Activated naive CD4-positive, alpha-beta T cell treated with anti-CD3 and anti-CD28 coated beads, Interleukin-2, amount 50 U/mL, for 24 hours (primary cell): Measurements from ENCODE around the gene SMNDC1.
"Not testable (repeated sequence)": the region's sequence is repeated elsewhere in the genome, so short reads cannot be mapped to it uniquely, and the experiment has no call there.

Experiments
- H3K27ac Mint-ChIP-seq: one replicate; pipeline ENCODE4 v1.8.0; 2021; ENCODE audit warnings: mild to moderate bottlenecking, mixed read lengths
- H3K27me3 Mint-ChIP-seq: one replicate; pipeline ENCODE4 v1.8.0; 2021; ENCODE audit warnings: mixed read lengths
- H3K36me3 Mint-ChIP-seq: one replicate; pipeline ENCODE4 v1.8.0; 2021; ENCODE audit warnings: mixed read lengths
- H3K4me1 Mint-ChIP-seq: one replicate; pipeline ENCODE4 v1.8.0; 2021; ENCODE audit warnings: mixed read lengths
- H3K4me3 Mint-ChIP-seq: one replicate; pipeline ENCODE4 v1.8.0; 2021; ENCODE audit warnings: mild to moderate bottlenecking, mixed read lengths
- H3K9me3 Mint-ChIP-seq: one replicate; pipeline ENCODE4 v1.8.0; 2021; ENCODE audit warnings: mixed read lengths

The SMNDC1 gene

GRCh38 chr10:110277591-110277990 lies 27.1 kb downstream of the SMNDC1 start:
- no peaks in the 10 kb centered on the region for H3K9me3 Mint-ChIP-seq
- H3K4me1 Mint-ChIP-seq: peaks cover 51% of the 10 kb centered on the region
- H3K27me3 Mint-ChIP-seq: no peaks in the 10 kb centered on the region
- H3K27ac Mint-ChIP-seq: peak overlapping the region; percentile 11
- peaks cover 6% of the 10 kb centered on the region for H3K36me3 Mint-ChIP-seq
- H3K4me3 Mint-ChIP-seq: no peak overlapping the region

- H3K4me3 Mint-ChIP-seq: no peak overlapping the region
- H3K9me3 Mint-ChIP-seq: no peaks in the 10 kb centered on the region
- peaks cover 52% of the 10 kb centered on the region for H3K4me1 Mint-ChIP-seq
- H3K27ac Mint-ChIP-seq: no peak overlapping the region
- peaks cover 6% of the 10 kb centered on the region for H3K36me3 Mint-ChIP-seq
- no peaks in the 10 kb centered on the region for H3K27me3 Mint-ChIP-seq
These were observed 28.1 kb downstream of the SMNDC1 start for GRCh38 chr10:110276603-110277002.

- no peak overlapping the region for H3K4me3 Mint-ChIP-seq
- peaks cover 55% of the 10 kb centered on the region for H3K4me1 Mint-ChIP-seq
- no peaks in the 10 kb centered on the region for H3K9me3 Mint-ChIP-seq
- no peaks in the 10 kb centered on the region for H3K27me3 Mint-ChIP-seq
- H3K27ac Mint-ChIP-seq: no peak overlapping the region
- peaks cover 6% of the 10 kb centered on the region for H3K36me3 Mint-ChIP-seq
These were observed 29.5 kb downstream of the SMNDC1 start for GRCh38 chr10:110275128-110275729.

DNA sequence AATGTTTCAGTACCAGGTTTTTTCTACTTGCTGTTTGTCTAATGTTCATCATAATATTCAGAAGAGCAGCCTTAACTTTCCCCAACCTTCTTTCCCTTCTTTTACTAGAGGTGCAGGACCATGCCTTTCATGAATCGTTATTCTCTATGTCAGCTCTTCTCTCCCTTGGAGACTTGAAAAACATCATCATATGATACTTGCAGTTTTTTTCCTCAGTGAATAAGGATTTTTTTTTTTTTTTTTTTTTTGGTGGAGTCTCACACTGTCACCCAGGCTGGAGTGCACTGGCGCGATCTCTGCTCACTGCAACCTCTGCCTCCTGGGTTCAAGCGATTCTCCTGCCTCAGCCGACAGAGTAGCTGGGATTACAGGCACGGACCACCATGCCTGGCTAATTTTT lies 30.1 kb downstream of the SMNDC1 start:
- Mint-ChIP-seq H3K27ac (peak overlapping the region; percentile 66), H3K27me3 (no peaks in the 10 kb centered on the region), H3K4me3 (no peak overlapping the region), H3K36me3 (peaks cover 6% of the 10 kb centered on the region), H3K9me3 (no peaks in the 10 kb centered on the region), H3K4me1 (peaks cover 60% of the 10 kb centered on the region)

GRCh38 chr10:110274072-110274627 lies 30.6 kb downstream of the SMNDC1 start:
- Mint-ChIP-seq H3K27me3 (no peaks in the 10 kb centered on the region), H3K27ac (peak overlapping the region; percentile 79), H3K9me3 (no peaks in the 10 kb centered on the region)

GRCh38 chr10:110273474-110273873 lies 31.2 kb downstream of the SMNDC1 start:
- Mint-ChIP-seq H3K27ac (peak overlapping the region; percentile 90), H3K4me1 (peaks cover 62% of the 10 kb centered on the region), H3K27me3 (no peaks in the 10 kb centered on the region), H3K9me3 (no peaks in the 10 kb centered on the region), H3K36me3 (peaks cover 6% of the 10 kb centered on the region), H3K4me3 (peak overlapping the region; percentile 57)

More at GRCh38 chr10:110274072-110274627, 30.6 kb downstream of the SMNDC1 start:
- Mint-ChIP-seq H3K36me3 (peaks cover 6% of the 10 kb centered on the region), H3K4me1 (peaks cover 62% of the 10 kb centered on the region), H3K4me3 (peak overlapping the region; percentile 57)

DNA sequence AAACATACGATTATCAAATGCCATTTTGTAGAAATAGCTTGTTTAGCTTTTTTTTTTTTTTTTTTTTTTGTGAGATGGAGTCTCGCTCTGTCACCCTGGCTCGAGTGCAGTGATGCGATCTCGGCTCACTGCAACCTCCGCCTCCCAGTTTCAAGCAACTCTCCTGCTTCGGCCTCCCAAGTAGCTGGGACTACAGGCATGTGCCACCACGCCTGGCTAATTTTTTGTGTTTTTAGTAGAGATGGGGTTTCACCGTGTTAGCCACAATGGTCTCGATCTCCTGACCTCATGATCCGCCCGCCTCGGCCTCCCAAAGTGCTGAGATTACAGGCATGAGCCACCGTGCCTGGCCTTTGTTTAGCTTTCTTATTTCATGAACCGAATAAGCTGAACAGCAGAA lies 31.7 kb downstream of the SMNDC1 start:
- H3K4me3 Mint-ChIP-seq, H3K36me3 Mint-ChIP-seq, H3K9me3 Mint-ChIP-seq, H3K27me3 Mint-ChIP-seq: not testable (repeated sequence)
- Mint-ChIP-seq H3K27ac (peak overlapping the region; percentile 90), H3K4me1 (peaks cover 64% of the 10 kb centered on the region)

DNA sequence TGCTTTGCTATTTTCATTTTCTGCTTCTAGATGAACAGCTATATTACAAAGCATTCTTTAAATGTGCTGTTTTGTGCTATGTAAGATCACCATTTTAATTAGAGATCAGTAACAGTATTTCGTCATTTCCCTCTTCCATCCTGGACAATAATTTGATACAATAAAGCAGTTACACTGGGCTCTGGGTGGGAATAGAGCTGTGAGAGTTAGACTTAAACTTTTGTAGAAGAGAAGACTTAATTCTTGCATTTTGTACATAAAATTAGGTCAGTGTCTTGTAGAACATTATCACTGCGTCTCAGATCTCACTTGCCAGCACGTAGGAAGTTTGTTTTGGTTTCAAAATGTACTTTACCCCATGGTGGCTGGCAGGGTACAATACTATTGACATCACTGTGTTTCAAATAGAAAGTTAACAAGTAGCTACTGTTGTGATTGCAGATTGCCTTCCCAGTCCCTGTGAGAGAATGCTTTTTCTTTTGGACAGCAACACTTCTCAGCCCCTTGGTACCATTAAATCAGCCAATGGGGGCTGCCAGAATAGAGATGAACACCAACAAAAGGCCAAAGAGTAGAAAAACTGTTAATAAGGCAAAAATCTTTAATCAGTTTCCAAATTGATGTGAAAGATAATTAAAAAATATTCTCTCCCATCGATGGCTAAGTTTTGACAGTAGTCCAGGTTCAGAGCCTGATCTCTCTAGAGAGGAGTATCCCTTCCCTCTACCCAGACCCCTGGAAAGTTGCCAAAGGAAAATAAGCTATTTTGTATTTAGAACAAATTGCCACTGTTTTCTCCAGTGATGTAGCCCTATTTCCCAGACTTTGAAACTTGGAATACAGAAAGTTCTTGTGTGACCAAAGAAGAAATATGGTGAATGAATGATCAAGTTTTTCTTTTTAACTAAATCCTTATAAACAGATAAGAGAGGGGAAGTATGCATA lies 35.1 kb downstream of the SMNDC1 start:
- H3K27me3 Mint-ChIP-seq: no peaks in the 10 kb centered on the region
- peak overlapping the region; percentile 79 for H3K4me3 Mint-ChIP-seq
- peaks cover 2% of the 10 kb centered on the region for H3K36me3 Mint-ChIP-seq
- peaks cover 66% of the 10 kb centered on the region for H3K4me1 Mint-ChIP-seq
- peak overlapping the region; percentile 90 for H3K27ac Mint-ChIP-seq
- no peaks in the 10 kb centered on the region for H3K9me3 Mint-ChIP-seq

DNA sequence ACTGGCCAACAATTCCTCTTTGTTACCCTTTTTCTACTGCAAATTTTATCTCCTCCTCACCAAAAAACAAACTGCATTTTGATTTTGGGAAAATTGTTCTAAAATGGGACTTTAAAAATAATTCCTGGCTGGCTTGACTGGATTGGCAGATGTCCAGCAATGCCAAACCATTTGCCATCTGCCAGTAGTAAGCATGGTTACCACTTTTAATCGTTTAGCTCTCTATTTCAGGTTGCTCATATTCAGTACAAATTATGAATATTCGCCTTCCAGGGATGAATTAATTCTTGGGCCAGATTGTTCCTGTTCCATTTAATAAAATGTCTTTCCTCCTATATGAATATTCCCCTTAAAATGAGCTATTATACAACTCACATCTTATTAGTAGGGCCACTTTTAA lies 35.7 kb downstream of the SMNDC1 start:
- peaks cover 60% of the 10 kb centered on the region for H3K4me1 Mint-ChIP-seq
- peak overlapping the region; percentile 79 for H3K4me3 Mint-ChIP-seq
- H3K27ac Mint-ChIP-seq: peak overlapping the region; percentile 90

DNA sequence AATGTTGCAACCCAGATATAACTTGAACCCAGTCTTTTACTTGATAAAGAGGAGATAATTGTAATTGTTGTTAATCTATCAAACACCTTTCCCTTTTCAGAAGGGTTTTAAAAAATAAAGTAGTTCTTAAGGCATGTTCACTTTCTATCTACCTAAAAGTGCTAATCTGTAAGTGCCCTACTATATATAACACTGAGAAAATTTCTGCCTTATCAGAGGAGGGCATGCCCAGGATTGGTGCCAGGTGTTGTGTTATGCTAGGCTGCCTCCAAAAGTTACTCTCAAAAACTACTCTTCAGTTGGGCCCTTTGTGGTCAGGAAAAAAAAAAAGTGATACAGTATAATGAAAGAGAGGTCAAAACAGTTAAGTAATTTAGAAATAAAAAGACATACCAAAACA lies 36.3 kb downstream of the SMNDC1 start:
- no peaks in the 10 kb centered on the region for H3K27me3 Mint-ChIP-seq
- H3K4me1 Mint-ChIP-seq: peaks cover 59% of the 10 kb centered on the region
- peaks cover 2% of the 10 kb centered on the region for H3K36me3 Mint-ChIP-seq
- no peak overlapping the region for H3K4me3 Mint-ChIP-seq
- H3K27ac Mint-ChIP-seq: peak overlapping the region; percentile 31
- no peaks in the 10 kb centered on the region for H3K9me3 Mint-ChIP-seq

More for the DNA sequence above, 35.7 kb downstream of the SMNDC1 start:
- no peaks in the 10 kb centered on the region for H3K27me3 Mint-ChIP-seq
- peaks cover 2% of the 10 kb centered on the region for H3K36me3 Mint-ChIP-seq
- H3K9me3 Mint-ChIP-seq: no peaks in the 10 kb centered on the region

GRCh38 chr10:110267276-110267675 lies 37.4 kb downstream of the SMNDC1 start:
- Mint-ChIP-seq H3K4me3 (no peak overlapping the region), H3K36me3 (peaks cover 2% of the 10 kb centered on the region), H3K4me1 (peaks cover 61% of the 10 kb centered on the region), H3K27ac (no peak overlapping the region), H3K9me3 (no peaks in the 10 kb centered on the region), H3K27me3 (no peaks in the 10 kb centered on the region)

DNA sequence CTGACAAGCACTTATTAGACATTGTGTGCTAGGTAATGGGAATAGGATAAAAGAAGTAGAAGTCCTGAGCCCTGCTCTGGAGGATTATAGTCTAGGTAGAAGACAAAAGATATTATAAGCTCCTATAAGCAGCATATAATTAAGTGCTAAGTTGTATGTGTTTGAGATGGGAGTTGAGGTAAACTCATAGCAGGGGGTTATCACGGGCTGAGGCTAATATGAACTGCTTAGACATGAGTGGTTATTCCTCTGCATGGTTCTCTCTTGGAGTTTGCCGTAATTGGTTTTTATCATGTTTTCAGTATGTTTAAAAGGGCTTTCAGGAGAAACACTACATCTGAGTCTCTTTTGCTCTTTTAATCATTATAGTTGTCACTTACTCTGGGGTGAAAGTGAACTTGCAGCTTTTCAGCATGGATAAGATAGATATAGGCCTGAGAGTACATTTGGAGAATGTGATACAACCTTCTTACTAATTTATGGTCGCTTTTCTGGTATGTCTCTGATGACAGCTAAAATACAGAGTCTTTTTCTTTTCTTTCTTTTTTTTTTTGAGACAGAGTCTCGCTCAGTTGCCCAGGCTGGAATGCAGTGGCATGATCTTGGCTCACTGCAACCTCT lies 39.0 kb downstream of the SMNDC1 start:
- H3K36me3 Mint-ChIP-seq: peaks cover 2% of the 10 kb centered on the region

GRCh38 chr10:110263164-110263563 lies 41.6 kb downstream of the SMNDC1 start:
- H3K9me3 Mint-ChIP-seq: no peaks in the 10 kb centered on the region
- no peak overlapping the region for H3K27ac Mint-ChIP-seq
- no peaks in the 10 kb centered on the region for H3K27me3 Mint-ChIP-seq
- peaks cover 30% of the 10 kb centered on the region for H3K4me1 Mint-ChIP-seq
- no peak overlapping the region for H3K4me3 Mint-ChIP-seq
- peaks cover 2% of the 10 kb centered on the region for H3K36me3 Mint-ChIP-seq

More for the DNA sequence above, 39.0 kb downstream of the SMNDC1 start:
- H3K9me3 Mint-ChIP-seq: no peaks in the 10 kb centered on the region
- H3K27me3 Mint-ChIP-seq: no peaks in the 10 kb centered on the region
- H3K27ac Mint-ChIP-seq: peak overlapping the region; percentile 11
- no peak overlapping the region for H3K4me3 Mint-ChIP-seq
- H3K4me1 Mint-ChIP-seq: peaks cover 51% of the 10 kb centered on the region

DNA sequence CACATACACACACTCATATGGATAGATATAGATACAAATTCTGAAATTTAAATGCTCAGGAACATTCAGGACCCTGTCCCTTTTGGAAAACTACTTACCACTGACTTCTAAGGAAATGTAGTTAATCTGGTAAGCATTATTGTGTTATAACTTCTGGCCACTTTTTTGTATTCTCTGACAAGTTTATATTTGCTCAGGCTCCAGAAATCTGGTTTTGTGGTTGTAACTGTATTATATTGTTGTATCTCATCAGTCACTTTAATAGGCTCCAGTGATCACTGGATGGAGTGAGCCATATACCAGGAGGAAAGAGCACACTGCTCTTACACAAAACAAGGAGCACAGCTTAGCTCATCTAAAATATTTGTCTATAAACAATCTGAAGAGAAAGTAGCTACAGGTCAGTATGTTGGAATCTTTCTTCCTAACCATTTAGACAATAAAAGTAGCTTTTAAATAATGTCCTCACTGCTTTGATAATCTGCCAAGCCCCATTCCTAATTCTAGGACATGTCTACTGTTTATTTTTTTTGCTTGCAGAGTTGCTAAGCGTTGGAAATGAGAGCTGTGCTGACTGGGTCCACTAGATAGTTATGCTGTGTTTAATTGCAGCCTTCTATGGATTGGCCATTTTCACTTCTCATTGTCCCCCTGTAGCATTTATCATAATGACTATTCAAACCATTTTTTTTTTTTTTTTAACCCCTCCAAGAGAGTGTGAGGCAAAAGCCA lies 43.8 kb downstream of the SMNDC1 start:
- Mint-ChIP-seq H3K4me1 (peaks cover 18% of the 10 kb centered on the region), H3K9me3 (no peaks in the 10 kb centered on the region), H3K36me3 (peaks cover 2% of the 10 kb centered on the region), H3K27me3 (no peaks in the 10 kb centered on the region), H3K4me3 (no peak overlapping the region), H3K27ac (no peak overlapping the region)

- Mint-ChIP-seq H3K4me1 (peaks cover 18% of the 10 kb centered on the region), H3K9me3 (no peaks in the 10 kb centered on the region), H3K27ac (no peak overlapping the region), H3K36me3 (peaks cover 14% of the 10 kb centered on the region), H3K4me3 (no peak overlapping the region), H3K27me3 (no peaks in the 10 kb centered on the region)
These were observed 45.4 kb downstream of the SMNDC1 start for GRCh38 chr10:110259317-110259716.
